HTERT RPE-1 (cell line): ENCODE measurements around the gene FANCM.

Experiments used
- in situ Hi-C: fragments of 300-500 bp; cut with MboI; formaldehyde crosslinking; loops from 4 replicates; pipeline ENCODE4 v1.14.3; 2020; ENCODE audit warnings: low sequenced_read_pairs

FANCM gene

GRCh38 chr14:45135659-45136395 is at the start of gene FANCM:
Gene FANCM, plus strand, starts transcription at chr14:45135930. Its CDS starts 102 bp downstream, at chr14:45136032.
- in situ Hi-C loops: no loop called here

GRCh38 chr14:45089813-45090212 is 45.9 kb upstream of the FANCM start:
- in situ Hi-C loops: no loop called here

DNA sequence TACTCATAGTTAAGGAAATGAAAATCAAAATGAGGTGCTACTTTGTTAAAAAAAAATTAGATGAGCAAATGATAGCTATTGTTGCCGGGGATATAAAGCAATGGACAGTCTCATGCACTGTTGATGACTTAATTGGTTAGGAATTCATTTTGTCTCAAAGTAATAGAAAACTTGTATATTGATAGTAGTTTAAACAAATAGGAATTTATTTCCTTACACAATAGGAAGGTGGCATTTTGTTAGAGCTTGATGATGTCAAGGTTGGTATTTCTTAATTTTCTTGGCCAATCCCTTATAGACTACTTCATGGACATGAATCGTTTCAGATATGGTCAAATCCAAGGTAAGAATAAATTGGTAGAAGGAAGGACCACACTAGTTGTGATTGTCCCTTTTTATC is 44.0 kb upstream of the FANCM start:
- in situ Hi-C loops: no loop called here

- in situ Hi-C loops: no loop called here
Observed at GRCh38 chr14:45094275-45094674, 41.5 kb upstream of the FANCM start.

DNA sequence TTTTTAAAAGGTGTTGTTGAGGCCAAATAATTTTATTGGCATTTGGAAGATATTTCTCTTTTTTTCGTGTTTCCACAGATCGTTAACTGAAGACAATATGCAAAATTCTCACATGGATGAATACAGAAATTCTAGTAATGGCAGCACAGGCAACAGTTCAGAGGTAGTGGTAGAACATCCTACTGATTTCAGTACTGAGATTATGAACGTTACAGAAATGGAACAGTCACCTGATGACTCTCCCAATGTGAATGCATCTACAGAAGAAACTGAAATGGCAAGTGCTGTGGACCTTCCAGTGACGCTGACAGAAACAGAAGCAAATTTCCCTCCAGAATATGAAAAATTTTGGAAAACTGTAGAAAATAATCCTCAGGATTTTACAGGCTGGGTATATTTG is 40.6 kb upstream of the FANCM start:
- in situ Hi-C loops: no loop called here

- in situ Hi-C loops: no loop called here
Observed at GRCh38 chr14:45096218-45096617, 39.5 kb upstream of the FANCM start.

DNA sequence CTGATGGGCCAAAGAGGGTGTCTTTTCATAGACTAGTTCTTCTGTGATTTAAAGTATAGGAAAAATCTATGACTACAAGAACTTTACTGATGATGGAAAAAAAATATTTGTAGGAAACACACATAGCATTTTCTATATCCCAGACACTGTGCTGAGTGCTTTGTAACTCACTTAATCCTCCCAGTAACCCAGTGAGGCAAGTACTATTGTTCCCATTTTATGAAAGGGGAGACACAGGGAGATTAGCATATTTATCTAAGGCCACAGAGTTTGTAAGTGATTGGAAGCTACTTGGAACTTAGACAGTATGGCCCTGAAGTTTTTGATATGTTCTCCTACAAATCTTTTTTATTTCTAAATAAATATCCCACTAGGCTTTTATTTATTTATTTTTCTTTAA is 31.9 kb upstream of the FANCM start:
- in situ Hi-C loops: no loop called here

DNA sequence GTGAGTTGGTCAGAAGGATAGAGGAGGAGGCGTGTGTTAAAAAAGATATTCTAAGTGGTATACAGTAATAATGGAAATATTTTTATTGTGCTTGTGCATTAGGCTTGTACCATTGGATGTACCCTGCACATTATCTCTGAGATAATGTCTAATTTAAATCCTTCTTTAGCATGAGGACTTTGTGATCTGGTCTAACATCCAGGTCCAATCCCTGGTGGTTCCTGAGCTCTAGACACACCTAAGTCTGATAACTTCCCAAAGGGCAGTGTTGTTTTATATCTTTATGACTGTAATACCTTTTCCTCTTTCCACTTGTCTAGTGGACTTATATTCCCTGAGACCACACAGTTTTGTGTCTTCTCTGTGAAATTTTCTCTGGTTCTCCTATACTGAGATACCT is 31.2 kb upstream of the FANCM start:
- in situ Hi-C loops: no loop called here

- in situ Hi-C loops: no loop called here
Observed at GRCh38 chr14:45112896-45113781, 22.6 kb upstream of the FANCM start.

DNA sequence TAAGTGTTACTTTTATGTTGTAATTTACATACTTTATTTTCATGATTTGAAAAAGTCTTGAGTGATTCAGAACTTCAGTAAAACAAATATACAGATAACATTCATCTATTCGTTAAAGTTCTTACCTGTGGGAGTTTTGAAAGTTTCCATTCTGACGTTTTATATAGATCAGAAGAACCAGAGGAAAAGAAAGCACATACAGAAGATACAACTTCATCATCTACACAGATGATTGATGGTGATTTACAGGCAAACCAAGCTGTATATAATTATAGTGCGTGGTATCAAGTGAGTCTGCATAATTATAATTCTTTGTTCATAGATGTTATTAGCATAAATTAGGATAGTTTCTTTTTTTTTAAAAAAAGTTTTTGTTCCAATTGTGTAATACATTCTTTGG is 21.4 kb upstream of the FANCM start:
- in situ Hi-C loops: no loop called here

GRCh38 chr14:45118594-45118993 is 17.1 kb upstream of the FANCM start:
- in situ Hi-C loops: no loop called here

DNA sequence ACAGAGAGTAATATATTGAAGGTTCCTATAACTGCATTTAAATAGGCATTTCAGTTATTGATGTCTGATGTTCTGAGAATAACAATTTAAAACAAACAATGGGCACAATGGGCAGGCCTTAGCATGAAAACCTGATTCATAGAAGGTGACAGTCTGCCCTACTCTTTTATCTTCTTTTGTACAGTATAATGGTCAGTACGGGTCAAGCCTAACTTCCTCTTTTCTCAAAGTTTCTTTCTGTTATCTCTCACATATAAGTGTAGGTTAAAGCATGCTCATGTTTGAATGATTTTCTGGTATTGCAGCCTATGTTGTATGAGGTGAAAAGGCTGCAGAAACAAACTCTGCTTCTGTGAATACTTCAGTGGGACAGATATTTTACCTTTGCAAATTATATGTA is 15.6 kb upstream of the FANCM start:
- in situ Hi-C loops: no loop called here

GRCh38 chr14:45123271-45123670 is 12.5 kb upstream of the FANCM start:
- in situ Hi-C loops: no loop called here

DNA sequence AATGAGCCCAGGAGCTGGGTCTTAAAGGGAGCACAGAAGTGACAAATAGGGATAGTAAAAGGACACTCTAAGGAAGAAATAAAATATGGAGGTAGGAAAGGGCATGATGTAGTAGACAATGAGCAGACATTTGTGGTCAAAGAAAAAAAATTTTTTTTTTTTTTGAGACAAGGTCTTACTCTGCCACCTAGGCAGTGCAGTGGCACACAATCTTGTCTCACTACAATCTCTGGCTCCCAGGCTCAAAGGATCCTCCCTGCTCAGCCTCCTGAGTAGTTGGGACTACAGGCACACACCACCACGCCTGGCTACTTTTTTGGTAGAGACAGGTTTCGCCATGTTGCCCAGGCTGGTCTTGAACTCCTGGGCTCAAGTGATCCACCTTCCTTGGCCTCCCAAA is 10.0 kb upstream of the FANCM start:
- in situ Hi-C loops: no loop called here

DNA sequence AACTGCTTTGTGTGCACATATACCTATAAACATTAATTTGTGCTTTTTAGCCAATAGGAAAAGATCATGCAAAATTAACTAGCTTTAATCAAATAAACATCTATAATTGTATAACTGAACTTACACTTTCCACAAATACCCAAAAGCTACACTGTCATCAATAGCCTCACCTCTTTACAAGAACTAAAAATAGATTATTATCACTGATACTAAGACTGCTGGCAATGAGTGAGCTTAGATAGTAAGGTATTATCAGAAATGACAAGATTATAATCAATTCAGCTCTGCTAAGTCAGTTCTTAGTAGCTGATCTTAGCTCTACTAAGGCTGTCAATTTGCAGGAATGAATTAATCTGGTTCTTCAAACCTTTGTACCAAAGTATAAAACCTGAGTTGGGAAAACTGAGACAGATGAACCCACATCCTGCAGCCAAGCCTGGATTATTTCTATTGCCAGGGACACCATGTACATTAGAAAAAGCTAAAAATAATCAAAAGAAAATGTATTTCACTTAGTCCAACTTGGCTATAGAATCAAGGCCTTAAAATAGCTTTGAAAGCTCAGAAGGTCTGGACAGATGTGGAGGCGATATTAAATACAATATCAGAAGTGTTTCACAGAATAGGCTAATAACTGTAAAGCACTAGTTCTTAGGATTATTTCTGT is 6.6 kb upstream of the FANCM start:
- in situ Hi-C loops: no loop called here

DNA sequence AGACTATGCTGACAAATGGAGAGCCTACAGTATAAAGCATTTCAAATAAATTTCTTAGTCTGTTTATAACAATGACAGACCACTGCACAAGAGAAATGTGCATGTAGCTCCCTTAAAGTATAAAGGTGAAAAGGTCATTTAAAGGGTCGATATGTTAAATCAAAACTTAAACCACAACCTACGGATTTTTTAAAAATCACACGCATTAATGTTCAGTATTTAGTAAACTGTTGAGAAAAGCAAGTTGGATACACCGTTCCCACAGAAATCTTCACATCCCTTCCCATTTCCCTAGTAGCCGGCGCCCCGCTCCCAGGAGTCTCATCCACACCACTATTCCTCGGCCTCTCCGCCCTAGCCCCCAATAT is 2.1 kb upstream of the FANCM start:
- in situ Hi-C loops: no loop called here

DNA sequence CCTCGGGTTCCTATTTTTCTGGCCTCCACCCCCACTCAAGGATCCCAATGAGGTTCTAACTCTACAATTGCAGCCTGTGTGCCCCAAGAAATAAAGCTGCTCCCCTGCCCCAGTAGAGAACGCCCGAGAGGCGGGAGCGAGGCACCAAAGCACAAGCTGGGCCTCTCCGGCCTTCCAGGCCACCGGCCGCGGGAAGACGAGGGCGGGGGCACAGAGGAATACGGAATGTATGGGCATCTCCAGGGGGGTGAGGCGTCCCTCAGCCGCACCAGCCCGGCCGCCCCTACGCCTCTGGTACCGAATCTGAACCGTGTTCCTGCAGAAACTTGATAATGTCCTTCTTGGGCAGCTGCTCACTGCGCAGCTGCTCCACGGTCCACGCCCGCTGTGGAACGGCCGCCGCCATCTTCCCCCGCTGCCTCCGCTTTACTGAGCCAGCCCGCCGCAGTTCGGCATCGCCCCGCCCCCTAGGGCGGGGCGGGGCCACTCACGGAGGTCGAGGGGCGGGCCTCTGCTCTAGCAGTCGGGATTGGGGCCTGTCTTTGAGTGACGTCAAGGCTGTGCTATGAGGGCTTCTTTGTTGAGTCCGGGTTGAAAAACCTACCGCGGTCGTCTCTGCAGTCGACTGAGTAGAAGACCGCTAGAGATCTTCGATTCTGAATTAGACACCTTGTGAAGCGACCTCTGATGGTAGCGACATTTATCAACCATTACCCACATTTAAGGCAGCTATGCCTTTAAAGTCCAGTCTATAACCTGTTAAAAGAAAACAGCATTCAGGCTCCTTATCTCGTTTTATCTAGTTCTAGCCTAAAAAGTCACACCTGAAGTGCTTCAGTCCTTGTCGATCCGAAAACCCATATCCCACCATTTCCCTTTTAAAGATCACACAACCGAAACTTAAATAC is 1.4 kb upstream of the FANCM start, which contains the start of gene FKBP3:
TSS of gene FKBP3 (minus strand) at position 431 of the 908 bp plus-strand sequence. CDS start at position 406, 25 bp downstream.
- in situ Hi-C loops: no loop called here

GRCh38 chr14:45135156-45135555 is 574 bp upstream of the FANCM start:
- in situ Hi-C loops: no loop called here

- in situ Hi-C loops: no loop called here
Observed at GRCh38 chr14:45136399-45136798, 669 bp downstream of the FANCM start.

- in situ Hi-C loops: no loop called here
Observed at GRCh38 chr14:45140661-45141187, 5.0 kb downstream of the FANCM start.
